MCF 10A (cell line): ENCODE data around the gene RPGRIP1L. TPM values are rescaled to one million over a fixed set of nuclear protein-coding genes. Genes with fewer than 3 reads are reported as not detected.

ENCODE experiments used
- BruUV-seq: library from RNA; stranded (reverse); fragments of 400-500 nt; replicated peaks from 2 replicates; lab custom pipeline; 2021; lab: Mats Ljungman, UMichigan
- CTCF ChIA-PET: fragments of 300-600 bp; sonication (Branson Sonifier 250); formaldehyde crosslinking; extraction: SDS; loops from one replicate; lab custom pipeline; 2021; ENCODE audit warnings: antibody characterized with exemption, inconsistent platforms; lab: Yijun Ruan, JAX
- POLR2A ChIA-PET: fragments of 300-600, 350-650 bp; sonication (Branson Sonifier 250); formaldehyde crosslinking; extraction: SDS; loops from one replicate; lab custom pipeline; 2020; ENCODE audit warnings: antibody characterized with exemption, inconsistent platforms; lab: Yijun Ruan, JAX
- DNase-seq: peaks from one replicate; pipeline ENCODE4 v3.0.0-alpha.2; 2018; ENCODE audit not compliant: unreplicated experiment
- H3K27ac Mint-ChIP-seq: one replicate; pipeline ENCODE4 v1.8.0; 2022; ENCODE audit warnings: mild to moderate bottlenecking, low read depth, mixed read lengths; ENCODE audit not compliant: unreplicated experiment
- H3K27me3 Mint-ChIP-seq: one replicate; pipeline ENCODE4 v1.8.0; 2022; ENCODE audit warnings: mixed read lengths; ENCODE audit not compliant: insufficient read depth, unreplicated experiment
- H3K36me3 Mint-ChIP-seq: one replicate; pipeline ENCODE4 v1.8.0; 2022; ENCODE audit warnings: mild to moderate bottlenecking, moderate library complexity, mixed read lengths; ENCODE audit not compliant: insufficient read depth, unreplicated experiment
- H3K4me1 Mint-ChIP-seq: one replicate; pipeline ENCODE4 v1.8.0; 2022; ENCODE audit warnings: mixed read lengths; ENCODE audit not compliant: insufficient read depth, unreplicated experiment
- H3K4me3 Mint-ChIP-seq: one replicate; pipeline ENCODE4 v1.8.0; 2022; ENCODE audit warnings: mild to moderate bottlenecking, moderate library complexity, mixed read lengths; ENCODE audit not compliant: unreplicated experiment
- H3K9me3 Mint-ChIP-seq: one replicate; pipeline ENCODE4 v1.8.0; 2022; ENCODE audit warnings: mixed read lengths; ENCODE audit not compliant: unreplicated experiment
- intact Hi-C: fragments of 100-400 bp; cut with micrococcal nuclease; formaldehyde crosslinking; loops from 2 replicates; pipeline ENCODE4 v1.14.1; 2022
- total RNA-seq: library from RNA; stranded (reverse); gene quantifications from 2 replicates; pipeline ENCODE4 v1.2.3, GENCODE V29; 2022
- TF ChIP-seq, protein P1 (sequence below): fragments of 200-600 bp; IDR thresholded peaks from one replicate; pipeline ENCODE4 v1.8.0; 2022; ENCODE audit warnings: antibody characterized with exemption, mild to moderate bottlenecking; ENCODE audit not compliant: unreplicated experiment

The RPGRIP1L gene
- total RNA-seq, 1 experiment from 2014 or later: 13.4 TPM

DNA sequence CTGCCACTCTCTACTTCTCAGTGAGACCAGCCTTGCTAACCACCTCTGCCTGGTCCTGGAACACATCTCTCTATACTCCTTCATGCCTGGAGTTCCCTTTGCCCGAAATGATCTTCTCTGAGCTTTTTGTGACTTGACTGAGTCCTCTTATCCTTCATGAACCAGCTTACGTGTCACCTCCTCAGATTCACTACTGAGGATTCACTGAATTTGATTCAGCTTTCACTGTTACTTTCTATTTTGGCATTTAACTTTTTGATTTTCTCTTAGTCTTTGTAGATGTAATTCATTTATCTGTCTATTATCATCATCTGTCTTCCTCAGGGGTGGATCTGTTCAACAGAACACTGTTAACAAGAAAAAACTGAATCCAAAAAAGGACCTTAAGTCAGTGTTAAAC, 95.6 kb downstream of the RPGRIP1L start:
- intact Hi-C loops: no loop called here
- Mint-ChIP-seq H3K9me3 (no peaks in the 10 kb centered on the region), H3K4me1 (no peaks in the 10 kb centered on the region), H3K27ac (no peak overlapping the region), H3K4me3 (no peak overlapping the region), H3K36me3 (peaks cover 19% of the 10 kb centered on the region), H3K27me3 (no peaks in the 10 kb centered on the region)
- POLR2A ChIA-PET: interaction anchor here (0.6 kb wide), 1 partner anchor 523 kb away, joined by 4 read pairs; no protein-coding TSS in a partner anchor
- BruUV-seq: no TSS peak
- TF ChIP-seq, protein P1, sequence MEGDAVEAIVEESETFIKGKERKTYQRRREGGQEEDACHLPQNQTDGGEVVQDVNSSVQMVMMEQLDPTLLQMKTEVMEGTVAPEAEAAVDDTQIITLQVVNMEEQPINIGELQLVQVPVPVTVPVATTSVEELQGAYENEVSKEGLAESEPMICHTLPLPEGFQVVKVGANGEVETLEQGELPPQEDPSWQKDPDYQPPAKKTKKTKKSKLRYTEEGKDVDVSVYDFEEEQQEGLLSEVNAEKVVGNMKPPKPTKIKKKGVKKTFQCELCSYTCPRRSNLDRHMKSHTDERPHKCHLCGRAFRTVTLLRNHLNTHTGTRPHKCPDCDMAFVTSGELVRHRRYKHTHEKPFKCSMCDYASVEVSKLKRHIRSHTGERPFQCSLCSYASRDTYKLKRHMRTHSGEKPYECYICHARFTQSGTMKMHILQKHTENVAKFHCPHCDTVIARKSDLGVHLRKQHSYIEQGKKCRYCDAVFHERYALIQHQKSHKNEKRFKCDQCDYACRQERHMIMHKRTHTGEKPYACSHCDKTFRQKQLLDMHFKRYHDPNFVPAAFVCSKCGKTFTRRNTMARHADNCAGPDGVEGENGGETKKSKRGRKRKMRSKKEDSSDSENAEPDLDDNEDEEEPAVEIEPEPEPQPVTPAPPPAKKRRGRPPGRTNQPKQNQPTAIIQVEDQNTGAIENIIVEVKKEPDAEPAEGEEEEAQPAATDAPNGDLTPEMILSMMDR: no peak
- no peak for DNase-seq
- CTCF ChIA-PET: no interaction called here

DNA sequence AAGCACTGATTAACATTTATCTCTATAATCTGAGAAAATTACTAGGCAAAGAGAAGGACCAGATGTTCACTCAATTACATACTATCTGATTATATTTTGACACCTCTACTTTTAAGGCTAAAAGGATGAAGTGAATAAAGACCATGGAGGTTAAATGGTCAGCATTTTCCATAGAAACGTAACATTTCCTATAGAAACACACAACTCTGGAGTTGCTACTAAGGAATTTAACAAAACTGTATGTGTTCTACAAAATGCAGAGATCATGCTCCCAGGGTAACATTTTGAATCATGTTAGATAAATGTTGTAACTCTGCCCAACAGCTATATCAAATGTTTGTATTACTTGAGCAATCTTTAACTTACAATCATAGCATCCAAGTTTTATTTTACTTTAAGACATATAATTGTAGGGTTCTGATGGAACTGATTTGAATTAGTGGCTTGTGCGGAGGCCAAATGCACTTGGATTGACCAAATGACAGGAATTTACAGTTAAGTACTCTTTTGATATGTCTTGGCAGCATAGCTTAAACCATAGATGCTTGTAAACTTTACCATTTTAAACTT, 97.7 kb downstream of the RPGRIP1L start:
- TF ChIP-seq, protein P1: no peak
- H3K4me3 Mint-ChIP-seq: no peak overlapping the region
- intact Hi-C loops: no loop called here
- peaks cover 19% of the 10 kb centered on the region for H3K36me3 Mint-ChIP-seq
- no peak for DNase-seq
- no TSS peak for BruUV-seq
- H3K27me3 Mint-ChIP-seq: no peaks in the 10 kb centered on the region
- no peaks in the 10 kb centered on the region for H3K9me3 Mint-ChIP-seq
- CTCF ChIA-PET: no interaction called here
- no peak overlapping the region for H3K27ac Mint-ChIP-seq
- H3K4me1 Mint-ChIP-seq: no peaks in the 10 kb centered on the region
- POLR2A ChIA-PET: no interaction called here

- Mint-ChIP-seq H3K27ac (no peak overlapping the region), H3K4me3 (no peak overlapping the region), H3K4me1 (no peaks in the 10 kb centered on the region), H3K9me3 (no peaks in the 10 kb centered on the region), H3K27me3 (no peaks in the 10 kb centered on the region), H3K36me3 (peaks cover 19% of the 10 kb centered on the region)
- DNase-seq: no peak
- intact Hi-C loops: no loop called here
- no TSS peak for BruUV-seq
- CTCF ChIA-PET: no interaction called here
- TF ChIP-seq, protein P1: no peak
- POLR2A ChIA-PET: interaction anchor here (0.7 kb wide), 1 partner anchor 52 kb away, joined by 4 read pairs; no protein-coding TSS in a partner anchor
Observed at GRCh38 chr16:53605356-53605755, 98.3 kb downstream of the RPGRIP1L start.

DNA sequence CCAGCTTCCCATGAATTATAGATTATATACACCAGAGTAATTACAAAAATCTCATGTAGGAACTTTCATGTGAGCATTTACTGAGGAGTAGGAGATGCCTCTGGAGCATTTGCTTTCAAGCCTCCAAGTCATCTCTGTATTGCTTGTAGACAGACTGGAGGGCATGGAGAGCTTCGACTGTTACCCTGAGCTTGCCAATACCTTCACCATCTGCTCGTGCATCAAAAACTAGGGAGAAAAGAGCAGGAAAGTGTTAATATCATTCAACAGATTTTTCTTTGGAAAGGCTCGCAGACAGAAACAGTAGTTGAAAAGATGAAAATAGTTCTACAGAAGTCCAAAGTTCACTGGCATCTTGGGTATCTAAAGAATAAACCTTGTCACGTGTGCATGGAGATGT, 101.7 kb downstream of the RPGRIP1L start:
- H3K4me3 Mint-ChIP-seq: no peak overlapping the region
- H3K4me1 Mint-ChIP-seq: no peaks in the 10 kb centered on the region
- ChIA-PET POLR2A (no interaction called here), CTCF (no interaction called here)
- no peaks in the 10 kb centered on the region for H3K27me3 Mint-ChIP-seq
- no TSS peak for BruUV-seq
- peaks cover 14% of the 10 kb centered on the region for H3K36me3 Mint-ChIP-seq
- DNase-seq: no peak
- TF ChIP-seq, protein P1: no peak
- no peaks in the 10 kb centered on the region for H3K9me3 Mint-ChIP-seq
- intact Hi-C loops: no loop called here
- H3K27ac Mint-ChIP-seq: no peak overlapping the region
